ENCODE data around the gene EGFLAM. TPM values are rescaled to one million over a fixed set of nuclear protein-coding genes. Genes with fewer than 3 reads are reported as not detected.

The EGFLAM gene
- total and polyA plus RNA-seq, 10 of the 15 experiments (the other 5 are each of a cell fraction or from before 2014, with no cell fraction given): 0.37 TPM; not detected in 9

- no peaks in the 10 kb centered on the region for H3K9me3 ChIP-seq (replicated peaks; ENCODE audit: control insufficient read depth, insufficient read depth, low read length)
- in situ Hi-C loops (cut with MboI) (loop anchor here (25.0 kb wide), 1 partner anchor 645 kb away; no protein-coding TSS in a partner anchor), intact Hi-C loops (cut with micrococcal nuclease; ENCODE audit: unreplicated experiment) (no loop called here)
- ATAC-seq (no peak), FAIRE-seq (no peak), DNase-seq (ENCODE audit: low read depth, low spot score) (no peak)
- H3K36me3 ChIP-seq (ENCODE audit: control insufficient read depth in 2 of 2, insufficient read depth in 2 of 2, low read length in 1 of 2): no peaks in the 10 kb centered on the region
- no peak overlapping the region for H3K9ac ChIP-seq (ENCODE audit: control insufficient read depth, insufficient read depth, low read length)
- ChIA-PET SMC1A (ENCODE audit: uncharacterized antibody, unreplicated experiment) (interaction anchor here (0.8 to 2.6 kb wide), 37 partner anchors 10 to 689 kb away, joined by 3 to 81 read pairs (median 5); no protein-coding TSS in a partner anchor), RAD21 (ENCODE audit: unreplicated experiment) (interaction anchor here (0.6 to 5.2 kb wide), 41 partner anchors 11 to 775 kb away, joined by 3 to 118 read pairs (median 4); no protein-coding TSS in a partner anchor), POLR2A (interaction anchor here (0.5 to 0.7 kb wide), 2 partner anchors 27 to 1086 kb away, joined by 3 read pairs; no protein-coding TSS in a partner anchor), CTCF (interaction anchor here (0.5 to 5.3 kb wide), 69 partner anchors 7 to 934 kb away, joined by 3 to 158 read pairs (median 5); no protein-coding TSS in a partner anchor)
- H3K4me2 ChIP-seq (ENCODE audit: control insufficient read depth, insufficient read depth): no peak overlapping the region
- WGBS (ENCODE audit: insufficient coverage, insufficient replicate concordance, low lambda C conversion rate, missing lambda C conversion rate): 13% methylated on average over 2 of the region's 2 CpGs
- no peak overlapping the region for H2AFZ ChIP-seq (ENCODE audit: control insufficient read depth, low read depth, low read length)
- no TSS peak for BruUV-seq (replicated peaks)
- H3K4me1 ChIP-seq (ENCODE audit: control insufficient read depth, insufficient read depth, low read length): no peaks in the 10 kb centered on the region
- no peak overlapping the region for H3K4me3 ChIP-seq
- no peaks in the 10 kb centered on the region for H4K20me1 ChIP-seq (ENCODE audit: control insufficient read depth, insufficient read depth)
- TF ChIP-seq TCF7 (IDR thresholded peaks at IDR 0.05; ENCODE audit: borderline replicate concordance): no peak
- no peak for TF ChIP-seq TBL1XR1 (IDR thresholded peaks at IDR 0.05; ENCODE audit: low read depth, low read length)
- no peak for TF ChIP-seq ZSCAN29 (IDR thresholded peaks at IDR 0.05)
- no peak for TF ChIP-seq ATF7 (IDR thresholded peaks at IDR 0.05; ENCODE audit: low read depth)
- TF ChIP-seq RB1 (IDR thresholded peaks at IDR 0.05; ENCODE audit: borderline replicate concordance): no peak
- TF ChIP-seq NFYA (IDR thresholded peaks at IDR 0.05; ENCODE audit: borderline replicate concordance, low read depth, low read length): no peak
- TF ChIP-seq ETV6 (conservative IDR thresholded peaks at IDR 0.05 in 1 of 2, IDR thresholded peaks at IDR 0.05 in 1 of 2; ENCODE audit: borderline replicate concordance in 1 of 2, low read depth in 1 of 2): no peak
- TF ChIP-seq JUND (IDR thresholded peaks at IDR 0.05; ENCODE audit: low read depth, low read length): no peak
- no peak for TF ChIP-seq SMAD5 (IDR thresholded peaks at IDR 0.05; ENCODE audit: low read depth)
- TF ChIP-seq EP300 (IDR thresholded peaks at IDR 0.05; ENCODE audit: borderline replicate concordance in 1 of 2, control insufficient read depth in 1 of 2, low read depth in 2 of 2, low read length in 2 of 2): no peak
- no peak for TF ChIP-seq MXI1 (IDR thresholded peaks at IDR 0.05; ENCODE audit: low read depth, low read length)
- TF ChIP-seq MYC (IDR thresholded peaks at IDR 0.05; ENCODE audit: insufficient read depth, insufficient read length, insufficient replicate concordance, low read length, severe bottlenecking): no peak
- no peak for TF ChIP-seq TCF3 (IDR thresholded peaks at IDR 0.05; ENCODE audit: borderline replicate concordance, insufficient read depth, low read depth, low read length)
- TF ChIP-seq BACH1 (IDR thresholded peaks at IDR 0.05; ENCODE audit: borderline replicate concordance): no peak
- H3K79me2 ChIP-seq (ENCODE audit: control insufficient read depth, insufficient read depth, low read length): no peaks in the 10 kb centered on the region
- H3K27me3 ChIP-seq (replicated peaks in 1 of 2; ENCODE audit: control insufficient read depth in 2 of 2, insufficient read depth in 2 of 2, low read length in 1 of 2): peaks cover 0 to 2% of the 10 kb centered on the region in 2 experiments; a peak in 3 of 4 replicates
- no peak overlapping the region for H3K27ac ChIP-seq (ENCODE audit: control insufficient read depth, insufficient read depth)
Measured at GRCh38 chr5:38442247-38442573, 183.9 kb downstream of the EGFLAM start.

Data from GM12878 (cell line).